ENCODE measurements around the gene CREB3L1.

CREB3L1 gene

DNA sequence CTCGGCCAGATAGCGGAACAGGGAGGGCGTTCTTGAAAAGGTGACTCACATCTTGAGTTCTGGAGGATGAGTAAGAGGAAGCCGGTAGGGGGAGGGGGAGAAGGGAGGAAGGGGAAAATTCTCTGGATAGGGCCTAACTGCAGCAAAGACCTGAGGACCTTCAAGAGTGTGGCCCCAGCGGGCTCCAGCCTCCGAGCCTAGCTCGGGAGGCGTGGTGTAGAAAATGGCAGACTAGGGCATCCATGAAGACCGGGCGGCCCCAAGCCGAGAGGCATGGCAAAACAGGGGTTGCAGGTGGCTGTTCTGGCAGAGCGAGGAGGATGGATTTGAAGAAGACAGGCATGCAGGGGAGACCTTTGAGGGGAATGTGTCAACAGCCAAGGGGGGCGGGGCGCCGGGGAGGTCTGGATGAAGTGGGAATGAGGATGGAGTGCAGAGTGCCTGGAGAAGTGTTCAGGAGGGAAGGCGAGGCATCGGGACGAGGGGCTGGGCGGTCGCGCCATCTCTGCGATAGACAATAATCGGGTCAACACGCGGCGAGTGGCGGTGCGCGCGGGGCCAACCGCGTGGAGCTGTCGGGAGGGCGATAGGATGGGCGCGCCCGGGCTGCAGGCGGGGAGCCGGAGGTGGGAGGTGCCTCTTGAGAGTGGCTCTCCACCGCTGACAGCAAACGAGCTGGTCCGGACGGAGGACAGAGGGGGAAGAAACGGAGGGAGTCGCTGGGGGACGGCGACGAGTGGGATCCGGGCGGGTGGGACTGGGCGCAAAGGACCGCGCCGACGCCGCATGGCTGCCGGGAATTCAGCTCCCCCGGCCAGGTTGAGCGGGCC, 40.0 kb upstream of the CREB3L1 start:
- peak overlapping the region; percentile 60 for H3K4me3 ChIP-seq (ENCODE audit: control insufficient read depth, low read depth, low read length)
- DNase-seq (ENCODE audit: low read depth) = peak; percentile 52
- TF ChIP-seq, protein P1, sequence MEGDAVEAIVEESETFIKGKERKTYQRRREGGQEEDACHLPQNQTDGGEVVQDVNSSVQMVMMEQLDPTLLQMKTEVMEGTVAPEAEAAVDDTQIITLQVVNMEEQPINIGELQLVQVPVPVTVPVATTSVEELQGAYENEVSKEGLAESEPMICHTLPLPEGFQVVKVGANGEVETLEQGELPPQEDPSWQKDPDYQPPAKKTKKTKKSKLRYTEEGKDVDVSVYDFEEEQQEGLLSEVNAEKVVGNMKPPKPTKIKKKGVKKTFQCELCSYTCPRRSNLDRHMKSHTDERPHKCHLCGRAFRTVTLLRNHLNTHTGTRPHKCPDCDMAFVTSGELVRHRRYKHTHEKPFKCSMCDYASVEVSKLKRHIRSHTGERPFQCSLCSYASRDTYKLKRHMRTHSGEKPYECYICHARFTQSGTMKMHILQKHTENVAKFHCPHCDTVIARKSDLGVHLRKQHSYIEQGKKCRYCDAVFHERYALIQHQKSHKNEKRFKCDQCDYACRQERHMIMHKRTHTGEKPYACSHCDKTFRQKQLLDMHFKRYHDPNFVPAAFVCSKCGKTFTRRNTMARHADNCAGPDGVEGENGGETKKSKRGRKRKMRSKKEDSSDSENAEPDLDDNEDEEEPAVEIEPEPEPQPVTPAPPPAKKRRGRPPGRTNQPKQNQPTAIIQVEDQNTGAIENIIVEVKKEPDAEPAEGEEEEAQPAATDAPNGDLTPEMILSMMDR (IDR thresholded peaks at IDR 0.05; ENCODE audit: control insufficient read depth, insufficient read depth, low read depth, low read length, missing control alignments) = no peak

DNA sequence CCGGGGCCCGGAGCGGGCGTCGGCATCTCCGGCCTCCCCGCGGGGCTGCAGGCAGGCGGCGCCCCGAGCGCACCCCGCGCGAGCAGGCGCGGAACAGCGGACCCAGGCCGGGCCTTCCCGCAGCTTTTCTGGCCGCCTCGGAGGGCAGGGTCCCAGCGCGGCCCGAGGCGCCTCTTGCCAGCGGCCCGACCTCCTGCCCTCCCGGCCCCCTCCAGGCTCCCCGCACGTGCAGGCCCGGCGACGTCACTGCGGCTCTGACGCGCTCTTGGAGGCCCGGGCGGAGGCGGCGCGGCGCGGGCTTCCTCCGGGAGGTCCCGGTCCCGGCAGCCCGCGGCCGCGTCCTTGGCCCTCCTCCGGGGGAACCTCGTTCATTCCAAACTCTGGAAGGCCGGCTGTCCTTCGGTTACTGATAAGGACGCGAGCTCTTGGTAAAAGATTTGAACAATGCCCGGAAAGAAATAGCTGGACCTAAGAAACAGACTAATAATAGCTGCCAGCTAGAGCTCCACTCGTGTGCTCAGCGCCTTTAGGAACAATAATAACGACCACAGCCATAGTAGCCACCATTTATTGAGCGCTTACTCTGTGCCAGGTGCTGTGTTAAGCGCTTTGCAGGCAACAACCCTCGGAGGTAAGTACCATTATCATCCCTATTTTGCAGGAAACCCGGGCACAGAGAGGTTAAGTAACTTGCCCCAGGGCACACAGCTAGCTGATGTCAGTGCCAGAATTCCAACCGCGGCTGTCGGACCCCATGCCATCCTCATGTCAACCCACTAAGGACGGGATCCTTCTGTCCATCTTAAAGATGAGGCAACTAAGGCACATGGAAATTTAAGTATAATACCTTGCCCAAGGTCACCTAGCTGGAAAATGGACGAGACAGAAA, 39.1 kb upstream of the CREB3L1 start:
- no peak for DNase-seq (ENCODE audit: low read depth)

DNA sequence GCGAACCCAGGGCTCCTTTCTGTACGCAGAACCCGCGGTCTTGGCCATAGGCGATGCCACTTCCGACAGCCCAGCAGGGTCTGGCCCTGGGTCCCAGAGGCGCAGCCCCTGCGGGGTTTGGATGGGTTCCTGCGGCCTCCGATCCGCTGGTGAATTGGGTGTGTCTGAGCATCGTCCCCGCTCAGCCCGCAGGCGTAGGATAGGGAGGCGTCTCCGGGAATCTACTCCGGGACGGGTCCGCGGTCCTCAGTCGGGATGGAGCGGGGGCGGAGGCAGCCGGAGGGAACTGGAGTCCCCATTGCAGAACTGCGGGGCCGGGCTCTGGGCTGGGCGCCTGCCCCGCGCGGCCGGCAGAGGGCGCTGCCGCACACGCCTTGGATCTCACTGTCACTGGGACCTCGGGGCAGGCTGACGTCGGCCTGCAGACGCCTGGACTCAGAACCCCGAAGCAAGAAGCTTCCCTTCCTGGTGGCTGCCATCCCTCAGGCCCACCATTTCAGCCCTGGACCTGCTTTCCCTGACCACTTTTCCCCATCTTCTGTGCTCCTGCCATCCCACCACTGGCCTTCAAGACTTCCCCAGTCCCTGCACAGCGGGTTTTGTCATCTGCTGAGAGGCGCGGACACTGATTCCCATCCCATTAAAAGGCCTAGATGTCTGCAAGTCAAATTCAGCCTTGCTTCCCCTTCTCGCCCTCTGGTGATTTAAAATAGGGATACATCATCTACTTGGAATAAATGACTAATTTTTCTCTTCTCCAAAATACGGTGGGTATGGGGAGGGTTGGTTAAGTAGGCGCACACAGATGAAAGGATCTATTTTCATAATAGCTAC, 38.3 kb upstream of the CREB3L1 start:
- TF ChIP-seq, protein P1 (IDR thresholded peaks at IDR 0.05; ENCODE audit: control insufficient read depth, insufficient read depth, low read depth, low read length, missing control alignments) = peak; percentile 70
- H3K4me3 ChIP-seq (ENCODE audit: control insufficient read depth, low read depth, low read length) = peak overlapping the region; percentile 60
- peak; percentile 38 for DNase-seq (ENCODE audit: low read depth)

More for the DNA sequence above, 39.1 kb upstream of the CREB3L1 start:
- peak overlapping the region; percentile 60 for H3K4me3 ChIP-seq (ENCODE audit: control insufficient read depth, low read depth, low read length)
- TF ChIP-seq, protein P1 (IDR thresholded peaks at IDR 0.05; ENCODE audit: control insufficient read depth, insufficient read depth, low read depth, low read length, missing control alignments) = no peak

DNA sequence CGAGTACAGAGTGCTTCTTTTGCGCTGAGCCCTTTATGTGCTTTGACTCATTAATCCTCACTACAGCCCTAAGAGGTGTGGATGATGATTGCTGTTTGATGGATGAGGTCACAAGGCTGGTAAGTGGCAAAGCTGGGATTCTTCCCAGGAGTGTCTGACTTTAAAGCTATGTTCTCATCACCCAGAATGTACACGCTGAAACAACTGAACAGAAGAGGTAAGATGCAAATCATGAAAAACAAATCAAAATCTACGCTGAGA, 37.7 kb upstream of the CREB3L1 start:
- TF ChIP-seq, protein P1 (IDR thresholded peaks at IDR 0.05; ENCODE audit: control insufficient read depth, insufficient read depth, low read depth, low read length, missing control alignments) = no peak
- no peak overlapping the region for H3K4me3 ChIP-seq (ENCODE audit: control insufficient read depth, low read depth, low read length)
- no peak for DNase-seq (ENCODE audit: low read depth)

DNA sequence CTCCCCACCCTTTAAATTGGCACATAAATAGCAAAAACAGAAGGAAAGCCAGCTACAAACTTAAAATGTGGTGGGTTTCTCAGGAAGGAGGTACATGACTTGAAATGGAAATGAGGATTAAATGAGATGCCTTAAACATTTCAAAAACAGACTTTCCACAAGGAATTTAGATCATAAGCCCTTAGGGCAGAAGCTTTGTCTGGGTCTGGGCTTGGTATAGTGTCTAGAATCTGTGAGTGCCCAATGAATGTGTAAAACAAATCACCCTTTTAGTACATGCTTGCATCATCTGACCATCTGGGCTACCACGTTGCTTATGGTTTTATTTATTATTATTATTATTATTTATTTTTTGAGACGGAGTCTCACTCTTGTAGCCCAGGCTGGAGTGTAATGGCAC, 37.1 kb upstream of the CREB3L1 start:
- H3K4me3 ChIP-seq (ENCODE audit: control insufficient read depth, low read depth, low read length) = no peak overlapping the region
- TF ChIP-seq, protein P1 (IDR thresholded peaks at IDR 0.05; ENCODE audit: control insufficient read depth, insufficient read depth, low read depth, low read length, missing control alignments) = no peak
- DNase-seq (ENCODE audit: low read depth) = peak; percentile 39

DNA sequence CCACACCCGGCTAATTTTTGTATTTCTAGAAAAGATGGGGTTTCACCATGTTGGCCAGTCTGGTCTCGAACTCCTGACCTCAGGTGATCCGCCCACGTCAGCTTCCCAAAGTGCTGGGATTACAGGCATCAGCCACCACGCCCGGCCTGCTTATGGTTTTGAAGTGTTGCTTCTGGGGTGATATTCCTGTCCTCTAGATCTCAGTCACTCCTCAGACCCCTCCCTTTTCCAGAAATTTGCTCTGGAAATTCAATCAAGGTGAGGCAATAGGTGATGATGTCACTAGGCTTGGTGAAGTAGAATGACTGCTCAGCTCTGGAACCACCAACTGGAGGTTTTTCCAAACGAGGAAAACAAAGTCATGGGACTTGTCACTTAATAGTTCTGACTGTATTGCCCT, 36.6 kb upstream of the CREB3L1 start:
- no peak for DNase-seq (ENCODE audit: low read depth)
- TF ChIP-seq, protein P1 (IDR thresholded peaks at IDR 0.05; ENCODE audit: control insufficient read depth, insufficient read depth, low read depth, low read length, missing control alignments) = no peak
- H3K4me3 ChIP-seq (ENCODE audit: control insufficient read depth, low read depth, low read length) = no peak overlapping the region
